OCI-LY7 (cell line): ENCODE data around the gene IKZF1. TPM values are rescaled to one million over a fixed set of nuclear protein-coding genes. Genes with fewer than 3 reads are reported as not detected.

Source experiments
- BruUV-seq: library from RNA; stranded (reverse); fragments of 400-500 nt; replicated peaks from 2 replicates; lab custom pipeline; 2021; lab: Mats Ljungman, UMichigan
- CTCF ChIA-PET: fragments of 300-600 bp; sonication (Branson Sonifier 250); formaldehyde crosslinking; loops from one replicate; lab custom pipeline; 2022; ENCODE audit warnings: antibody characterized with exemption; ENCODE audit not compliant: unreplicated experiment; lab: Charles Lee
- POLR2A ChIA-PET: fragments of 300-600 bp; sonication (Branson Sonifier 250); formaldehyde crosslinking; loops from one replicate; lab custom pipeline; 2022; ENCODE audit warnings: antibody characterized with exemption; lab: Charles Lee
- DNase-seq: peaks from one replicate; pipeline ENCODE4 v3.0.0-alpha.2; 2015; ENCODE audit warnings: low spot score
- H2AFZ ChIP-seq: fragments of 200-600 bp; sonication (generic), shearing (Covaris generic); 2 replicates; pipeline ENCODE4 v1.6.1; 2014; ENCODE audit warnings: mild to moderate bottlenecking, antibody characterized with exemption, low read length, moderate library complexity
- H3K27ac ChIP-seq: fragments of 200-600 bp; sonication (generic); 2 replicates; pipeline ENCODE4 v1.5.1; 2014; ENCODE audit warnings: mixed run types, low read depth, mild to moderate bottlenecking, moderate library complexity, low read length, inconsistent platforms; ENCODE audit not compliant: poor library complexity, severe bottlenecking
- H3K36me3 ChIP-seq: fragments of 200-600 bp; sonication (generic); 2 replicates; pipeline ENCODE4 v1.6.1; 2014; ENCODE audit warnings: mild to moderate bottlenecking, antibody characterized with exemption, low read length, moderate library complexity, mixed read lengths; ENCODE audit not compliant: insufficient read depth
- H3K4me1 ChIP-seq: fragments of 200-600 bp; sonication (generic); 2 replicates; pipeline ENCODE4 v1.5.1; 2014; ENCODE audit warnings: mild to moderate bottlenecking, low read length; ENCODE audit not compliant: insufficient read depth, poor library complexity, severe bottlenecking
- H3K4me2 ChIP-seq: fragments of 200-600 bp; sonication (generic); 2 replicates; pipeline ENCODE4 v1.6.1; 2014; ENCODE audit warnings: mild to moderate bottlenecking, low read length
- H3K4me3 ChIP-seq: fragments of 200-600 bp; sonication (generic); 2 replicates; pipeline ENCODE4 v1.5.1; 2014; ENCODE audit warnings: mild to moderate bottlenecking, low read depth, low read length; ENCODE audit not compliant: poor library complexity, severe bottlenecking
- H3K79me2 ChIP-seq: fragments of 200-600 bp; sonication (generic); 2 replicates; pipeline ENCODE4 v1.6.1; 2016; ENCODE audit warnings: low read depth, mild to moderate bottlenecking, low read length, moderate library complexity, mixed read lengths; ENCODE audit not compliant: insufficient read depth
- H3K9me2 ChIP-seq: fragments of 200-600 bp; sonication (generic); 2 replicates; pipeline ENCODE4 v1.6.1; 2016; ENCODE audit warnings: mild to moderate bottlenecking, low read length, mixed read lengths; ENCODE audit not compliant: insufficient read depth
- H3K9me3 ChIP-seq: fragments of 200-600 bp; sonication (generic); 2 replicates; pipeline ENCODE4 v1.6.1; 2014; ENCODE audit warnings: mild to moderate bottlenecking, mixed run types, low read length, mixed read lengths
- H4K20me1 ChIP-seq: fragments of 200-600 bp; sonication (generic); 2 replicates; pipeline ENCODE4 v1.6.1; 2014; ENCODE audit warnings: mild to moderate bottlenecking, antibody characterized with exemption, low read length, moderate library complexity, mixed read lengths; ENCODE audit not compliant: insufficient read depth
- CTCF ChIP-seq: fragments of 200-600 bp; sonication (generic); conservative IDR thresholded peaks from 2 replicates; pipeline ENCODE4 v1.5.1; 2014; ENCODE audit warnings: mild to moderate bottlenecking, antibody characterized with exemption, low read length, moderate library complexity, mixed read lengths
- EZH2phosphoT487 ChIP-seq: fragments of 200-600 bp; sonication (generic); IDR thresholded peaks from 2 replicates; pipeline ENCODE4 v1.6.1; 2018; ENCODE audit warnings: low read depth, borderline replicate concordance, mild to moderate bottlenecking, mixed run types, antibody characterized with exemption, low read length, moderate library complexity, mixed read lengths
- intact Hi-C: fragments of 100-400 bp; cut with micrococcal nuclease; formaldehyde crosslinking; loops from one replicate; pipeline ENCODE4 v1.10.0; 2022; ENCODE audit not compliant: unreplicated experiment
- total RNA-seq, 2 experiments: library from RNA; depleted of rRNA in 1 of 2; stranded (reverse); fragments of >200 nt in 1 of 2; shearing (Covaris generic) in 1 of 2; gene quantifications; 2 replicates each; pipeline ENCODE4 v1.2.3, GENCODE V29; 2014 to 2022

IKZF1 gene
- total RNA-seq, 2 experiments from 2014 or later, result 108 to 161 TPM

GRCh38 chr7:50359258-50359994 lies 54.9 kb downstream of the IKZF1 start:
- no peak overlapping the region for H2AFZ ChIP-seq
- peaks cover 96% of the 10 kb centered on the region for H3K36me3 ChIP-seq
- intact Hi-C loops, result no loop called here
- DNase-seq, result no peak
- H3K4me1 ChIP-seq, result peaks cover 9% of the 10 kb centered on the region
- H3K9me3 ChIP-seq, result no peaks in the 10 kb centered on the region
- H4K20me1 ChIP-seq, result no peaks in the 10 kb centered on the region
- CTCF ChIA-PET, result no interaction called here
- POLR2A ChIA-PET, result interaction anchor here (1.2 to 2.3 kb wide), 3 partner anchors 9 to 15 kb away, joined by 3 to 6 read pairs (median 4); no protein-coding TSS in a partner anchor
- no peaks in the 10 kb centered on the region for H3K79me2 ChIP-seq
- TF ChIP-seq CTCF (no peak), EZH2phosphoT487 (no peak)
- H3K27ac ChIP-seq, result no peak overlapping the region
- no peak overlapping the region for H3K4me2 ChIP-seq
- no TSS peak for BruUV-seq
- no peak overlapping the region for H3K4me3 ChIP-seq
- no peaks in the 10 kb centered on the region for H3K9me2 ChIP-seq

- no peak for DNase-seq
- no peaks in the 10 kb centered on the region for H3K9me2 ChIP-seq
- TF ChIP-seq CTCF, result no peak
- no peak overlapping the region for H3K27ac ChIP-seq
- peaks cover 96% of the 10 kb centered on the region for H3K36me3 ChIP-seq
- ChIA-PET CTCF (no interaction called here), POLR2A (interaction anchor here (0.6 to 2.3 kb wide), 4 partner anchors 8 to 14 kb away, joined by 3 to 6 read pairs (median 4); no protein-coding TSS in a partner anchor)
- H3K4me1 ChIP-seq, result peaks cover 9% of the 10 kb centered on the region
- no peaks in the 10 kb centered on the region for H3K9me3 ChIP-seq
- no peak overlapping the region for H3K4me2 ChIP-seq
- H2AFZ ChIP-seq, result no peak overlapping the region
- H4K20me1 ChIP-seq, result no peaks in the 10 kb centered on the region
- no peaks in the 10 kb centered on the region for H3K79me2 ChIP-seq
- BruUV-seq, result no TSS peak
- intact Hi-C loops, result no loop called here
- no peak overlapping the region for H3K4me3 ChIP-seq
These were observed 55.7 kb downstream of the IKZF1 start for GRCh38 chr7:50359995-50360925.
